Calu3 (cell line): Measurements from ENCODE around the gene BFSP2. TPM values are rescaled to one million over a fixed set of nuclear protein-coding genes. Genes with fewer than 3 reads are reported as not detected.

ENCODE experiments used
- BruUV-seq: library from RNA; stranded (reverse); fragments of 400-500 nt; replicated peaks from 2 replicates; lab custom pipeline; 2021; lab: Mats Ljungman, UMichigan
- CTCF ChIA-PET: fragments of 300-600 bp; sonication (Branson Sonifier 250); formaldehyde crosslinking; loops from one replicate; lab custom pipeline; 2022; ENCODE audit warnings: antibody characterized with exemption; lab: Charles Lee
- DNase-seq: peaks from one replicate; pipeline ENCODE4 v3.0.0; 2022
- H3K27ac Mint-ChIP-seq: one replicate; pipeline ENCODE4 v1.8.0; 2022; ENCODE audit warnings: mixed read lengths; ENCODE audit not compliant: unreplicated experiment
- H3K27me3 Mint-ChIP-seq: one replicate; pipeline ENCODE4 v1.8.0; 2022; ENCODE audit warnings: mixed read lengths; ENCODE audit not compliant: unreplicated experiment
- H3K36me3 Mint-ChIP-seq: one replicate; pipeline ENCODE4 v1.8.0; 2022; ENCODE audit warnings: mild to moderate bottlenecking, moderate library complexity, mixed read lengths; ENCODE audit not compliant: insufficient read depth, unreplicated experiment
- H3K4me1 Mint-ChIP-seq: one replicate; pipeline ENCODE4 v1.8.0; 2022; ENCODE audit warnings: mild to moderate bottlenecking, low read depth, mixed read lengths; ENCODE audit not compliant: unreplicated experiment
- H3K4me3 Mint-ChIP-seq: one replicate; pipeline ENCODE4 v1.8.0; 2022; ENCODE audit warnings: mild to moderate bottlenecking, low read depth, moderate library complexity, mixed read lengths; ENCODE audit not compliant: unreplicated experiment
- H3K9me3 Mint-ChIP-seq: one replicate; pipeline ENCODE4 v1.8.0; 2022; ENCODE audit warnings: low read depth, mixed read lengths; ENCODE audit not compliant: unreplicated experiment
- intact Hi-C: fragments of 100-400 bp; cut with micrococcal nuclease; formaldehyde crosslinking; loops from one replicate; pipeline ENCODE4 v1.10.0; 2022; ENCODE audit not compliant: unreplicated experiment
- total RNA-seq: library from RNA; stranded (reverse); gene quantifications from 2 replicates; pipeline ENCODE4 v1.2.3, GENCODE V29; 2022
- TF ChIP-seq, protein P1 (sequence below): fragments of 200-600 bp; IDR thresholded peaks from one replicate; pipeline ENCODE4 v1.8.0; 2022; ENCODE audit warnings: antibody characterized with exemption; ENCODE audit not compliant: unreplicated experiment

The BFSP2 gene
- total RNA-seq, 1 experiment from 2014 or later = not detected

DNA sequence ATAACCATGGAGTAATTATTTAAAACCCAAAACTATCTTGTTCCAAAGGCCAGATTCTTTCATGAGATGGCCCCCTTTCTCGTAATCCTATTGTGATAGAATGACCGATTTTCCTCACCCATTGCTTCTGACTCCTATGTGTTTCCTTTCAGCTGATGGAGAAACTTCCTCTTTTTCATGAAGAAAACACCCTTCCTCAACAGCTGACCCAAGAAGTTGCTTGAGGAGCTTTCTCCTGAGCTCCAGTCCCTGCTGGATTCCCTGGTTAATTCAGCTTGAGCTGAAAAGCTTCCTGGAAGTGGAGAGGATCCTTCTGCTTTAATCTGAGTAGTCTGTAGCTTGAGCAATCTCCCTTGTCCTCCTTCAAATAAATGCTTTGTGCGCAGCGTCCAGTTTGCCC lies 75.0 kb downstream of the BFSP2 start:
- no peaks in the 10 kb centered on the region for H3K9me3 Mint-ChIP-seq
- DNase-seq = no peak
- H3K4me3 Mint-ChIP-seq = no peak overlapping the region
- H3K27me3 Mint-ChIP-seq = no peaks in the 10 kb centered on the region
- intact Hi-C loops = no loop called here
- TF ChIP-seq, protein P1, sequence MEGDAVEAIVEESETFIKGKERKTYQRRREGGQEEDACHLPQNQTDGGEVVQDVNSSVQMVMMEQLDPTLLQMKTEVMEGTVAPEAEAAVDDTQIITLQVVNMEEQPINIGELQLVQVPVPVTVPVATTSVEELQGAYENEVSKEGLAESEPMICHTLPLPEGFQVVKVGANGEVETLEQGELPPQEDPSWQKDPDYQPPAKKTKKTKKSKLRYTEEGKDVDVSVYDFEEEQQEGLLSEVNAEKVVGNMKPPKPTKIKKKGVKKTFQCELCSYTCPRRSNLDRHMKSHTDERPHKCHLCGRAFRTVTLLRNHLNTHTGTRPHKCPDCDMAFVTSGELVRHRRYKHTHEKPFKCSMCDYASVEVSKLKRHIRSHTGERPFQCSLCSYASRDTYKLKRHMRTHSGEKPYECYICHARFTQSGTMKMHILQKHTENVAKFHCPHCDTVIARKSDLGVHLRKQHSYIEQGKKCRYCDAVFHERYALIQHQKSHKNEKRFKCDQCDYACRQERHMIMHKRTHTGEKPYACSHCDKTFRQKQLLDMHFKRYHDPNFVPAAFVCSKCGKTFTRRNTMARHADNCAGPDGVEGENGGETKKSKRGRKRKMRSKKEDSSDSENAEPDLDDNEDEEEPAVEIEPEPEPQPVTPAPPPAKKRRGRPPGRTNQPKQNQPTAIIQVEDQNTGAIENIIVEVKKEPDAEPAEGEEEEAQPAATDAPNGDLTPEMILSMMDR = no peak
- no peak overlapping the region for H3K27ac Mint-ChIP-seq
- no peaks in the 10 kb centered on the region for H3K36me3 Mint-ChIP-seq
- BruUV-seq = no TSS peak
- peaks cover 2% of the 10 kb centered on the region for H3K4me1 Mint-ChIP-seq
- CTCF ChIA-PET = no interaction called here

DNA sequence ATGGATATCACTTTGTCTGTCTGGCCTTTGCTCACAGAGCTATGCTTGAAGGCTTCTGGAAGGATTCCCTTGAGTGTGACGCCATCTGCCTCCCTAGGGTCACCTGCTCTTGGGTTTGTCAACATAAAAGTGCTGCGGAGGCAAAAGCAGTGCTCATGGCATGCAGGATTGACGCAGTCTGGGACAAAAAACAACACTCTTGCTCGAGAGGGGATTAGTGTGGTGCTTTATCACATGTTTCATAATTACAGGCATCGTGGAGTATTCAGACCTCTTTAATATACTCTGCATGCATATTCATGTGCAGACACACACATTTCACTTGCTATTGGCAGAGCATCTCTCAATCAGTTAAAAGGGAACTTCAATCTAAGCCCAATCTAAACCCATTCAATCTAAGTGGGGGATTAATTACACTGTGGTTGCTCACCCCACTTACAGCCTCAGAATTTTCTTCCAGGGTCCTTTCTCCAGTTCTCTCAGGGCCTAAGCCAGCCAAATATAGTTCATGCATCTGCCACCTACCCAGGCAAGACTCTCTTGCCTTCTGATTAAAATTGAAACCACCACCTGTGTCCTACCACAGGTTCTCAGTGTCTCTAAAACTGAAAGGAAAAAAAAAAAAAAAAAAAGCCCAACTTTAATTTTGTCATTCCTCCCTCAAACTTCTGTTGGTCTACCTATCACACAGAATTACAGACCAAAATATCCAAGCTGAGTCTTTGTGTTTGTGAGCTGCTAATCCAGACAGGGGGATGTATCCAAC lies 75.6 kb downstream of the BFSP2 start:
- no peaks in the 10 kb centered on the region for H3K27me3 Mint-ChIP-seq
- H3K4me3 Mint-ChIP-seq = no peak overlapping the region
- DNase-seq = no peak
- no peaks in the 10 kb centered on the region for H3K9me3 Mint-ChIP-seq
- peaks cover 7% of the 10 kb centered on the region for H3K4me1 Mint-ChIP-seq
- intact Hi-C loops = no loop called here
- H3K27ac Mint-ChIP-seq = no peak overlapping the region
- no TSS peak for BruUV-seq
- TF ChIP-seq, protein P1 = no peak
- H3K36me3 Mint-ChIP-seq = peaks cover 6% of the 10 kb centered on the region
- CTCF ChIA-PET = interaction anchor here (0.6 to 0.7 kb wide), 2 partner anchors 26 to 32 kb away, joined by 3 to 4 read pairs; no protein-coding TSS in a partner anchor

DNA sequence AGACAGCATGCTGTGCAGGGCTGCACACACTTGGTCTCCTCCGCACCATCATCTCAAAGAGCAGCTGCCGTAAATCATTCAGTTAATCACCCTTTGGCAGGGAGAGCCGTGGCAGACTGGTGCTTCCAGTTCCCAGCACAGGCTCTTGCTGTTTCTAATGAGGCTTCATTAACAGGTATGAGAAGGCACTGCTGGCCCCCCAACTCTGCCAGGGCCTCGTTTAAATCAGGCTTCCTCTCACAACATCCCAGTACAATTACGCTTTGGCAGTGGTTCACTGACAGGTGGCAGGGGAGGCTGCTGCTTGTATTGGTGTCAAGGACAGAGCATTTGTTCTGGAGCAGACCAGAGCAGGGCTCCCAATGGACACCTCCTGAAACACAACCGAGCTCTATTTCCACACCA lies 77.1 kb downstream of the BFSP2 start:
- Mint-ChIP-seq H3K4me3 (no peak overlapping the region), H3K36me3 (peaks cover 7% of the 10 kb centered on the region), H3K27ac (no peak overlapping the region), H3K4me1 (peaks cover 16% of the 10 kb centered on the region), H3K27me3 (no peaks in the 10 kb centered on the region), H3K9me3 (no peaks in the 10 kb centered on the region)
- TF ChIP-seq, protein P1 = no peak
- intact Hi-C loops = no loop called here
- no peak for DNase-seq
- BruUV-seq = no TSS peak
- CTCF ChIA-PET = no interaction called here

DNA sequence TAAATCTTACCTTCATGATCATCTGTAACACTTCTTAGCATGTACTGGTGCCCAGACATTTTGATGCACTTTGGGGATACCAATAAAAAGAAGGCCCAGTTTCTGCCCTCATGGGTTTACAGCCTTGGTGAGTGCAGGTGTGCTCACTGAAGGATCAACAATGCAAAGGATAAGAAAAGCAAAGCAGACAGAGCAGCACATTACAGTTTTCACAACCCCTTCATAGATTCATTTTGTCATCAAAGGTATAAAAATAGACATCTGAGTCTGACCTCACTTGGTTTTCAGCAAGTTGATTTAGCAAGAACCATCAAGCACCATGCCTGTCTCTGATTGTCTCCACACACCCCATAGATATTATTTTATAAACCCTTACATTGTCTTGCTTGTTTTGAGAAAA lies 77.6 kb downstream of the BFSP2 start:
- intact Hi-C loops = no loop called here
- Mint-ChIP-seq H3K9me3 (no peaks in the 10 kb centered on the region), H3K27ac (no peak overlapping the region), H3K27me3 (no peaks in the 10 kb centered on the region), H3K4me1 (peaks cover 16% of the 10 kb centered on the region), H3K4me3 (no peak overlapping the region), H3K36me3 (peaks cover 7% of the 10 kb centered on the region)
- no TSS peak for BruUV-seq
- TF ChIP-seq, protein P1 = no peak
- CTCF ChIA-PET = no interaction called here
- DNase-seq = no peak
